Keratinocyte (primary cell): Measurements from ENCODE around the gene TDRD9. TPM values are rescaled to one million over a fixed set of nuclear protein-coding genes. Genes with fewer than 3 reads are reported as not detected.

ENCODE experiments used
- DNase-seq: peaks from one replicate; pipeline ENCODE4 v3.0.0-alpha.2; 2011; ENCODE audit warnings: low read depth, missing footprints, low spot score
- FAIRE-seq: peaks from 2 replicates; lab custom pipeline; 2011; peaks lifted over from hg19 to GRCh38; lab: Jason Lieb, UNC
- H2AFZ ChIP-seq: 2 replicates; pipeline ENCODE4 v1.6.0; 2012; ENCODE audit warnings: low read length, control low read depth, inconsistent platforms; ENCODE audit not compliant: control insufficient read depth
- H3K27ac ChIP-seq: 2 replicates; pipeline ENCODE4 v1.5.1; 2011; ENCODE audit warnings: low read length; ENCODE audit not compliant: control insufficient read depth, insufficient read depth
- H3K27me3 ChIP-seq: 3 replicates; pipeline ENCODE4 v1.6.0; 2011; ENCODE audit warnings: low read length; ENCODE audit not compliant: control insufficient read depth, insufficient read depth; ENCODE audit errors: extremely low read depth
- H3K36me3 ChIP-seq, 2 experiments: 2 replicates in 1 of 2; 3 replicates in 1 of 2; pipeline ENCODE4 v1.5.1; 2011; ENCODE audit warnings: low read length in 2 of 2, mild to moderate bottlenecking in 1 of 2; ENCODE audit not compliant: control insufficient read depth in 2 of 2, insufficient read depth in 2 of 2; ENCODE audit errors: extremely low read depth in 1 of 2
- H3K4me1 ChIP-seq: 3 replicates; pipeline ENCODE4 v1.5.1; 2011; ENCODE audit warnings: low read length; ENCODE audit not compliant: control insufficient read depth, insufficient read depth; ENCODE audit errors: extremely low read depth
- H3K4me2 ChIP-seq: 3 replicates; pipeline ENCODE4 v1.6.0; 2011; ENCODE audit warnings: low read depth, low read length; ENCODE audit not compliant: control insufficient read depth, insufficient read depth; ENCODE audit errors: extremely low read depth
- H3K4me3 ChIP-seq, 3 experiments: fragments of 200-600 bp in 1 of 3; sonication (generic) in 1 of 3; 2 replicates in 2 of 3; 3 replicates in 1 of 3; pipeline ENCODE4 v1.5.1; 2011 to 2016; ENCODE audit warnings: low read length in 3 of 3, mild to moderate bottlenecking in 3 of 3, control low read depth in 2 of 3, inconsistent platforms in 1 of 3, low read depth in 1 of 3, mixed read lengths in 1 of 3, mixed run types in 1 of 3, moderate library complexity in 1 of 3; ENCODE audit not compliant: control insufficient read depth in 2 of 3, insufficient read depth in 2 of 3; ENCODE audit errors: extremely low read depth in 1 of 3
- H3K79me2 ChIP-seq: 2 replicates; pipeline ENCODE4 v1.6.0; 2012; ENCODE audit warnings: low read length; ENCODE audit not compliant: control insufficient read depth, insufficient read depth
- H3K9ac ChIP-seq: 3 replicates; pipeline ENCODE4 v1.6.0; 2011; ENCODE audit warnings: low read length; ENCODE audit not compliant: control insufficient read depth, insufficient read depth; ENCODE audit errors: extremely low read depth
- H3K9me1 ChIP-seq: 3 replicates; pipeline ENCODE4 v1.6.0; 2011; ENCODE audit warnings: low read length; ENCODE audit not compliant: control insufficient read depth, insufficient read depth; ENCODE audit errors: extremely low read depth
- H3K9me3 ChIP-seq: 2 replicates; pipeline ENCODE4 v1.5.1; 2012; ENCODE audit warnings: low read depth, low read length; ENCODE audit not compliant: control insufficient read depth
- H4K20me1 ChIP-seq: 3 replicates; pipeline ENCODE4 v1.6.0; 2011; ENCODE audit warnings: low read length; ENCODE audit not compliant: control insufficient read depth, insufficient read depth; ENCODE audit errors: extremely low read depth
- CTCF ChIP-seq, 3 experiments: IDR thresholded peaks in 1 of 3; conservative IDR thresholded peaks in 1 of 3; optimal IDR thresholded peaks in 1 of 3; 2 replicates in 2 of 3; 3 replicates in 1 of 3; pipeline versions ENCODE3 to v1.5.1; 2011; ENCODE audit warnings: low read length in 3 of 3, mild to moderate bottlenecking in 3 of 3, moderate library complexity in 2 of 3, control low read depth in 1 of 3, inconsistent platforms in 1 of 3; ENCODE audit not compliant: insufficient read depth in 2 of 3; ENCODE audit errors: extremely low read depth in 1 of 3
- EZH2 ChIP-seq: IDR thresholded peaks from one replicate; pipeline ENCODE4 v1.6.1; 2012; ENCODE audit warnings: inconsistent platforms, mild to moderate bottlenecking, low read length, moderate library complexity
- dilution Hi-C: fragments of 300-500 bp; cut with MboI; formaldehyde crosslinking; loops from one replicate; pipeline ENCODE4 v1.7.0; 2020; ENCODE audit warnings: low sequenced_read_pairs; ENCODE audit not compliant: extremely low pct_ligation_motif_present
- polyA plus RNA-seq, 5 experiments: library from polyadenylated mRNA; depleted of rRNA in 3 of 5; stranded (reverse) in 3 of 5; stranded (forward) in 1 of 5; unstranded in 1 of 5; fragments of >200 nt; gene quantifications; 1 replicate in 1 of 5; 2 replicates in 3 of 5; 3 replicates in 1 of 5; pipeline versions ENCODE4 v1.2.1 to v1.2.3, GENCODE V29; 2011 to 2012; ENCODE audit warnings: missing spikeins in 2 of 5, low read depth in 1 of 5, low replicate concordance in 1 of 5

Gene TDRD9
- polyA plus RNA-seq, 1 donor (not counting 4 experiments of a cell fraction or from before 2014, with no cell fraction given): 0.10 TPM

- Histone ChIP-seq H3K9me1 (no peaks in the 10 kb centered on the region), H3K79me2 (no peaks in the 10 kb centered on the region), H3K36me3 (no peaks in the 10 kb centered on the region), H3K27ac (no peak overlapping the region), H2AFZ (no peak overlapping the region), H3K4me2 (no peak overlapping the region), H3K9ac (no peak overlapping the region), H4K20me1 (no peaks in the 10 kb centered on the region), H3K9me3 (no peaks in the 10 kb centered on the region), H3K27me3 (peaks cover 4% of the 10 kb centered on the region), H3K4me1 (no peaks in the 10 kb centered on the region), H3K4me3 (no peak overlapping the region)
- dilution Hi-C loops: no loop called here
- FAIRE-seq (no peak), DNase-seq (no peak)
- TF ChIP-seq CTCF (optimal IDR thresholded peaks at IDR 0.05 in 1 of 3, IDR thresholded peaks at IDR 0.05 in 1 of 3, conservative IDR thresholded peaks at IDR 0.05 in 1 of 3; ENCODE audit: extremely low read depth in 1 of 3, insufficient read depth in 2 of 3, low read length in 3 of 3): no peak
- TF ChIP-seq EZH2: no peak
Measured at GRCh38 chr14:104093366-104094055, 165.3 kb downstream of the TDRD9 start.

- TF ChIP-seq EZH2 (no peak), CTCF (optimal IDR thresholded peaks at IDR 0.05 in 1 of 3, IDR thresholded peaks at IDR 0.05 in 1 of 3, conservative IDR thresholded peaks at IDR 0.05 in 1 of 3; ENCODE audit: extremely low read depth in 1 of 3, insufficient read depth in 2 of 3, low read length in 3 of 3) (peak in 1 of 3 experiments; percentile 5)
- Histone ChIP-seq H4K20me1 (no peaks in the 10 kb centered on the region), H3K27me3 (peaks cover 4% of the 10 kb centered on the region), H3K9me3 (no peaks in the 10 kb centered on the region), H3K4me3 (no peak overlapping the region), H2AFZ (no peak overlapping the region), H3K79me2 (no peaks in the 10 kb centered on the region), H3K9me1 (no peaks in the 10 kb centered on the region), H3K4me1 (no peaks in the 10 kb centered on the region), H3K36me3 (no peaks in the 10 kb centered on the region), H3K9ac (no peak overlapping the region), H3K27ac (no peak overlapping the region), H3K4me2 (no peak overlapping the region)
- dilution Hi-C loops: no loop called here
- FAIRE-seq (no peak), DNase-seq (no peak)
Measured at GRCh38 chr14:104094056-104094708, 165.9 kb downstream of the TDRD9 start.
